Fibroblast of skin of scalp (primary cell): ENCODE data around the gene PSMC3IP.
A peak's percentile ranks its signal among the peaks of the same experiment; 100 is the strongest.

Experiments used
- DNase-seq: peaks from one replicate; pipeline ENCODE4 v3.0.0-alpha.2; 2013

PSMC3IP gene

DNA sequence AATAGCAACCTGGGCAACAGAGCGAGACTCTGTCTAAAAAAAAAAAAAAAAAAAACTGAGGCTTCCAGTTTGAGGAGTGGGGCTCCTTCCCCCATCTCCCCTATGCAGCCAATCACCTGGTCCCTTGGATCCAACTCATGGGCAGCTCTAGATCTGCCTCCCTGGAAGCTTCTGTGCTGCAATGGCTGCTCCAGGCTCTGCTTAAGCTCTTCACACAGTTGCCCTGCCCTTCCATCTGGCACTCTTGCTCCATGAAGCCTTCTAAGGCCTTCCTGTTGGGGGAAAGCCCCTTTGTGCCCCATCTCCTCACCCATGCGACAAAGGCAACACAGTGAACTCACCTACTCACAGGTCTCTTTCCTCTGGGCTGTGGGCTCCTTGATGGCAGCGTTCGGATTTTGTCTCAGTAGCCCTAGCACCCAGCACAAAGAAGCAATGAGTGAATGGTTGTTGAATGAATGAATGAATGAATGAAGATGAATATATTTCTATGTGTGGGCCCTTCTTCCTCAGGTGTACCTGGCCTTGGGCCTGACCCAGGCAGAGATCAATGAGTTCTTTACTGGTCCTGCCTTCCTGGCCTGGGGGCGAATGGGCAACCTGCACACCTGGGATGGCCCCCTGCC lies 39.6 kb downstream of the PSMC3IP start:
- no peak for DNase-seq

DNA sequence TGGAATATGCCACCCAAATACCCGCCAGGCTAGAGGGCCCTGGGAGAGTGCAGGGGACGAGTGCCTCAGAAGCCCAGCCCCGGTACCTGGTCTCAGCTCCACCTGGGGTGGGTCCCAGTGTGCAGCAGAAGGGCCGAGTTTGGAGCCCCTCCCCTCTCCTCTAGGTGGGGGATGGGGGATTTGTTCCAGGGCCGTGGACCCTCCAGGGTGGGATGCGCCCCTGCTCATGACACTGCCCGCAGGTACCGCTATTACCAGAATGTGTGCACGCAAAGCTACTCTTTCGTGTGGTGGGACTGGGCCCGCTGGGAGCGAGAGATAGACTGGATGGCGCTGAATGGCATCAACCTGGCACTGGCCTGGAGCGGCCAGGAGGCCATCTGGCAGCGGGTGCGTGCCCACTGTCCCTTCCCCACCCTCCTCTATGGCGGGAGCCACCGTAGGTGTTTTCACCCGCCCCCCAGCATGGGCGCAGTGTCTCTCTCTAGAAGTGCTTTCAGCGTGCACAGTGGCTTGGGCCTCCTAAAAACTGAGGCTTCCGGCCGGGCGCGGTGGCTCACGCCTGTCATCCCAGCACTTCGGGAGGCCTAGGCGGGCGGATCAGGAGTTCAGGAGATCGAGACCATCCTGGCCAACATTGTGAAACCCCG lies 40.2 kb downstream of the PSMC3IP start:
- no peak for DNase-seq

DNA sequence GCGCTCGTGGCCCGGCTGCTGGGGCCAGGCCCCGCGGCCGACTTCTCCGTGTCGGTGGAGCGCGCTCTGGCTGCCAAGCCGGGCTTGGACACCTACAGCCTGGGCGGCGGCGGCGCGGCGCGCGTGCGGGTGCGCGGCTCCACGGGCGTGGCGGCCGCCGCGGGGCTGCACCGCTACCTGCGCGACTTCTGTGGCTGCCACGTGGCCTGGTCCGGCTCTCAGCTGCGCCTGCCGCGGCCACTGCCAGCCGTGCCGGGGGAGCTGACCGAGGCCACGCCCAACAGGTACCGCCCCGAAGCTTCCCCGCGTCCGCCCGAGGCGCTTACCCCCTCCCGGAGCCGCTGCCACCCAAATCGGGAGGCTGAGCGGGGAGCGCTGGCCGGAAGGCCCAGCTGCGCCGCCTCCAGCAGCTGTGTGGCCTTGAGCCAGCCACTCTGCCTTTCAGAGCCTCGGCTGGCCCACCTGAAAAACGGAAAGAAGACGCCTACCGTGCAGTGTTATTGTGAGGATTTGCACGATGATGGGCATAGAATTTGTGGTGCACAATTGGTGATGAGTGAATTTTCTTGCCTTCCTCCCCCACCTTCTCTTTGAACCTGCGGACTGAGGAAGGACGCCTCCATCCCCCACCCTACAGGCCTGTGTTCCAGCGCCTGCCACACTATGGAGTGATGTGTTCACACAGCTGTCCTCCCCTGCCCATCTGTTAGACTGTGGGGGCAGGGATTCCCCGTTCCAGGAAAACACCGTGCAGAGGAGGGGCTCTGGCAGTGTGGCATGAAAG lies 41.0 kb downstream of the PSMC3IP start:
- DNase-seq = peak; percentile 81

DNA sequence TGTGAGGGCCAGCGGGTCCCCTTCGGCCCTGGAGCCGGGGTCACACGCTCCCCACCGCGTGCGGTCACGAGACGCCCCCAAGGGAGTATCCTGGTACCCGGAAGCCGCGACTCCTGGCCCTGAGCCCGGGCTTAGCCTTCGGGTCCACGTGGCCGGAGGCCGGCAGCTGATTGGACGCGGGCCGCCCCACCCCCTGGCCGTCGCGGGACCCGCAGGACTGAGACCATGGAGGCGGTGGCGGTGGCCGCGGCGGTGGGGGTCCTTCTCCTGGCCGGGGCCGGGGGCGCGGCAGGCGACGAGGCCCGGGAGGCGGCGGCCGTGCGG lies 41.5 kb downstream of the PSMC3IP start, which contains the start of gene NAGLU:
Gene NAGLU (plus strand): TSS at position 194 of the 324 bp plus-strand sequence. CDS start 32 bp downstream, at position 226.
- DNase-seq = peak; percentile 92

DNA sequence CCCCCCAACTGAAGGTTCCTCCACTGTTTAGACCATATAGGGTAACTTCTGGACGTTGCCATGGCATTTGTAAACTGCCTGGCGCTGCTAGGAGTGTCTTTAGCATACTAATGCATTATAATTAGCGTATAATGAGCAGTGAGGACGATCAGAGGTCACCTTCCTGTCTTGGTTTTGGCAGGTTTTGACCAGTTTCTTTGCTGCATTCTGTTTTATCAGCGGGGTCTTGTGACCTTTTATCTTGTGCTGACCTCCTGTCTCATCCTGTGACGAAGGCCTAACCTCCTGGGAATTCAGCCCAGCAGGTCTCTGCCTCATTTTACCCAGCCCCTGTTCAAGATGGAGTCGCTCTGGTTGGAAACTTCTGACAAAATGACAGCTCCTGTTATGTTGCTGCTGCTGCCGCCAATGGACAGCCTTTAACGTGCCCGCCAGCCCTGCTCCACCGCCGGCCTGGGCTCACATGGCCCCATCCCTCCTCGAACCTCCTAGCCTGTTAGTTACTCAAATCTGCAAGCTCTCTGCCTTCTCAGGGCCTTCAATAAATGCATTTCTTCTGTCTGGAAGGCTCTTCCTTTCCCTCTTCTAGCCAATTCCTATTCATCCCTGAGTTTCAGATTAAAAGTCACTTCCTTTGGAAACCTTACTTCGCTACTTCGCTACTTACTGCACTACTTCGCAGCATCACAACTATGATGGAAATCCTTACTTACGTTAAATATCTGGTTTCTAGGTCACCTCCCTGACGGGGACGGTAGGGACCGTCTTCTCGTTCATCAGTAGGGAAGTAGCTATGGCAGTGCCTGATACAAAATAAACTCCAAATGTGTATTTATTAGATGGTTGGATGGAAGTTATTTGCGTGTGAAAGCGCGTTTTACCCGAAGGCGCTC lies 42.1 kb downstream of the PSMC3IP start:
- no peak for DNase-seq

DNA sequence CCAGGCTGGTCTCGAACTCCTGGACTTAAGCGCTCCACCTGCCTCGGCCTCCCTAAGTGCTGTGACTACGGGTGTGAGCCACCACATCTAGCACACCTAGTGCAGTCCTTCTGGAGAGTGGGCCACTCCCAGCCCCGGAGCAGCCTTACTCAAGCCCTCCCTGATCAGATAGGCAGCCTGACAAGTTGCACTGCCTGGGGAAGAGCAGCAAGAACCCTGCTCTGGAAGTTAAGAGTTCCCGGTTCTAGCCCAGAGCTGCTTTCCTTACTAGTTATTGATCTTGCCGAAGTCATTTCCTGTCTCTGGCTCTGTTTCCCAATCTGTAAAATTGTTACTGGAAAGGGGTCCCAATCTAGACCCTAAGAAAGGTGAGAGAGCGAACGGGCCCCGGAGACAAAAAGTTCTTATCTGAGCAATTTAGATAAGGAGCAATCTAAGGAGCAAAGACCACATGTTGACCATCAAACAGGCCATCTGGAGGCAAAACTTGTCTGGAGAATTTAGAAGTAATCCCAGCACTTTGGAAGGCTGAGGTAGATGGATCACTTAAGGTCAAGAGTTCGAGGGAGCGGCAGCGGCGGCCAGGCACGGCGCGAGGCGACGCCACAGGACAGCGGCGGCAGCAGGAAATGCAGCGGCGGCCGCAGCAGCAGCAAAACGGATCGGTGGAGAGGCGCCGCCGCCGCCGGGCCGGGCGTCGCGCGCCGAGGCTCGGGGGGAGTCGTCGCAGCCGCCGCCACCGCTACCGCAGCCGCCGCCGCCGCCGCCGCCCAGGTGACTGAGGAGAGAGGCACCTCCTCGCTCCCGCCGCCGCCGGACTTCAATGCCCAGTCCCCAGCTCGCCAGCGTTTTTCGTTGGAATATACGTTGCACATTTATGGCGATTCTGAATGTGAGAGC lies 45.8 kb downstream of the PSMC3IP start:
- DNase-seq = peak; percentile 57

DNA sequence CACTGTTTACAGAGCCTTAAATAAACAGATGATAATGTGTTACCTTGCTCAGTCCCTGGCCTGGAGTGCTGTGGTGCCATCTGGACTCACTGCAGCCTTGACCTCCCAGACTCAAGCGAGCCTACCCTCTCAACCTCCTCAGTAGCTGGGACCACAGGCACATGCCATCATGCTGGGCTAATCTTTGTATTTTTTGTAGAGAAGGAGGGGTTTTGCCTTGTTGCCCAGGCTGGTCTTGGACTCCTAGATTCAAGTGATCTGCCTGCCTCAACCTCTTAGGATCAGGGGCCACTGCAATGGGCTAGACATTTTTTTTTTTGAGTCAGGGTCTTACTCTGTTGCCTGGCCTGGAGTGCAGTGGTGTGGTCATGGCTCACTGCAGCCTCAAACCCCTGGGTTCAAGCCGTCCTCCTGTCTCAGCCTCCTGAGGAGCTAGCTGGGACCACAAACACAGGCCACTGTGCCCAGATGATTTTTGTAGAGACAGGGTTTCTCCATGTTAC lies 46.5 kb downstream of the PSMC3IP start:
- DNase-seq = no peak

DNA sequence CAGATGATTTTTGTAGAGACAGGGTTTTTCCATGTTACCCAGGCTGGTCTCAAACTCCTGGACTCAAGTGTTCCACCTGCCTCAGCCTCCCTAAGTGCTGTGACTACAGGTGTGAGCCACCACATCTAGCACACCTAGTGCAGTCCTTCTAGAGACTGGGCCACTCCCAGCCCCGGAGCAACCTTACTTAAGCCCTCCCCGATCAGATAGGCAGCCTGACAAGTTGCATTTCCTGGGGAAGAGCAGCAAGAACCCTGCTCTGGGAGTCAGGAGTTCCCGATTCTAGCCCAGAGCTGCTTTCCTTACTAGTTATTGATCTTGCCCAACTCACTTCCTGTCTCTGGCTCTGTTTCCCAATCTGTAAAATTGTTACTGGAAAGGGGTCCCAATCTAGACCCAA lies 48.5 kb downstream of the PSMC3IP start:
- DNase-seq = no peak

DNA sequence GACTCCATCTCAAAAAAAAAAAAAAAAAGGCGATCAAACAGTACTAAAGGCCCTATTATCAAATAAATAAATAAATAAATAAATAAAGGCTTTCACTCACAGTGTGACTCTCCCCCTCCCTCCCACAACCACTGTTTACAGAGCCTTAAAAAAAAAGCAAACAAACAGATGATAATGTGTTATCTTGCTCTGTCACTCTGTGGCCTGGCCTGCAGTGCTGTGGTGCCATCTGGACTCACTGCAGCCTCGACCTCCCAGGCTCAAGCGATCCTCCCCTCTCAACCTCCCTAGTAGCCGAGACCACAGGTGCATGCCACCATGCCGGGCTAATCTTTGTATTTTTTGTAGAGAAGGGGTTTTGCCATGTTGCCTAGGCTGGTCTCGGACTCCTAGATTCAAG lies 49.6 kb downstream of the PSMC3IP start:
- no peak for DNase-seq

DNA sequence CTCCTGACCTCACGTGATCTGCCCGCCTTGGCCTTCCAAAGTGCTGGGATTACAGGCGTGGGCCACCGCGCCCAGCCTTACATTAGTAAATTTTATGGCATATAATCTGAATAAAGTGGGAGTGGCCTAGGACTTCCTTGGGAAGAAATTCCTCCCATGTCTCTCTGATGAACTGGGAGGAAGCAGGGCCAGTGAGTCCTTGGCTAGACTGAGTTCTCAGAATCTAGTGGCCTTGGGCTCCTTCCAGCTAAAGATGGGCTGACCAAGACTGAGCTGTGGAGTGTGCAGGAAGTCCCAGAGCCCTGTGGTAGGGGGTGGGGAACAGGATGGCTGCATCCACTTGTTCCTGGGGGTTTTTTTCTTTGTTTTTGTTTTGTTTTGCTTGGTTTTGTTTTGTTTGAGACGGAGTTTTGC lies 51.5 kb downstream of the PSMC3IP start:
- DNase-seq = peak; percentile 90

DNA sequence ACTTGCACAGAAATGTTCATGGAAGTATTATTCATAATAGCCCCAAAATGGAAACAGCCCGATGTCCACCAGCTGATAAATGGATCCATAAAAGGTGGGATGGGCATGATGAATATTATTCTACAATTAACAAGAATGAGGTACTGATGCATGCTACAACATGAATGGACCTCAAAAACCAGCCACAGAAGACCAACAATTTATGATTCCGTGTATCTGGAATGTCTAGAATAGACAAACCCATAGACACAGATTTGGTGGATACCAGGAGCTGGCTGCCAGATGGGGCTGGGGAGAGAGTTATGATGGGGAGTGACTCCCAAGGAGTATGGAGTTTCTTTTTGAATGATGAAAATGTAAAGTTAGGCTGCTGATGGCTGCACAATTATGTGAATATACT lies 52.3 kb downstream of the PSMC3IP start:
- peak; percentile 92 for DNase-seq

DNA sequence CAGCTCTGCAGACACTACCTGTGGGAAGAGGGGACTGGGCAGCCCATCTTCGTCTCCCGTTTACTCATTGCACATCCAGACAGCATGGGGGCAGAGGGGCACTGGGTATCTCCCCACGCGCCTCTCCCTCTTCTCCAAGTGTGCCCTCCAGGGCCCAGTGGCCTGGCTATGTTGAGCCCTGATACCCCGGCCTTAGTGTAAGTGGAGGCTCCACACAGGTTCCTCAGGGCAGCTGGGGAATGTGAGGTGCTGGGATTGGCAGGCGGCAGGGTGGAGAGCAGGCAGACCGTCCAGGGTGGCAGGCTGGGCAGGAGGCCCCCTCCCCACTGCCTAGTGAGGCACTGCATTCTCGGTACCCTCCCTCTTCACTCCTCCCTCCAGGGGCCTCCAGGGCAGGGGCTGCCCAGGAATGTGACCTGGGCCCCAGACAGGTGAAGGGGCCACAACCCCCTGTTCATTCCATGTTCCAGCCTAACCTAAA lies 54.7 kb downstream of the PSMC3IP start:
- DNase-seq = no peak
